ENCODE measurements around the gene BRSK2. TPM values are rescaled to one million over a fixed set of nuclear protein-coding genes. Genes with fewer than 3 reads are reported as not detected.

BRSK2 gene
- total RNA-seq, 4 donors from 2014 or later = 0.35 to 6.4 (median 0.40) TPM; not detected in 1

DNA sequence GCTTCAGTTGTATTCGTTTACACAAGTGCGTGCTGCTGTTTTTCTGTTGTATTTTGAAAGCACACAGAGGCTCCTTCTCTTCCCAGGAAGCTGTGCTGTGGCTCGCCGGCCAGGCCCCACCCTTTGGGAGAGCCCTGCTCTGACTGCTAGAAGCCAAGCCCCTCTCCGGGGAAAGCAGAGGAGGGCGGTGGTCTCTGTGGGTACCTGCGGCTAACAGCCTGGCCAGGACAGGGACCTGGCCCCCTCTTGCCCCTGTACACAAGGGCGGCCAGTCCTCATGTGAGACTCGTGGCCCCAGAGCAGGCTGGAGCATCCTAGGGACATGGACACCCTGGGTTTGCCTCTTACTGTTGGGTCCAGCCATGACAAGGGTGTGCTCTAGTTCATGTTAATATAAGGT lies 82.0 kb downstream of the BRSK2 start:
- Histone ChIP-seq H3K4me3 (no peak overlapping the region), H3K4me1 (no peaks in the 10 kb centered on the region), H3K27ac (no peak overlapping the region), H3K9me3 (no peaks in the 10 kb centered on the region), H3K36me3 (peaks cover 0 to 74% (median 0%) of the 10 kb centered on the region in 3 donors), H3K27me3 (no peaks in the 10 kb centered on the region)
- TF ChIP-seq CTCF (IDR thresholded peaks at IDR 0.05) (no peak), POLR2A (IDR thresholded peaks at IDR 0.05) (no peak)
- no peak for DNase-seq

DNA sequence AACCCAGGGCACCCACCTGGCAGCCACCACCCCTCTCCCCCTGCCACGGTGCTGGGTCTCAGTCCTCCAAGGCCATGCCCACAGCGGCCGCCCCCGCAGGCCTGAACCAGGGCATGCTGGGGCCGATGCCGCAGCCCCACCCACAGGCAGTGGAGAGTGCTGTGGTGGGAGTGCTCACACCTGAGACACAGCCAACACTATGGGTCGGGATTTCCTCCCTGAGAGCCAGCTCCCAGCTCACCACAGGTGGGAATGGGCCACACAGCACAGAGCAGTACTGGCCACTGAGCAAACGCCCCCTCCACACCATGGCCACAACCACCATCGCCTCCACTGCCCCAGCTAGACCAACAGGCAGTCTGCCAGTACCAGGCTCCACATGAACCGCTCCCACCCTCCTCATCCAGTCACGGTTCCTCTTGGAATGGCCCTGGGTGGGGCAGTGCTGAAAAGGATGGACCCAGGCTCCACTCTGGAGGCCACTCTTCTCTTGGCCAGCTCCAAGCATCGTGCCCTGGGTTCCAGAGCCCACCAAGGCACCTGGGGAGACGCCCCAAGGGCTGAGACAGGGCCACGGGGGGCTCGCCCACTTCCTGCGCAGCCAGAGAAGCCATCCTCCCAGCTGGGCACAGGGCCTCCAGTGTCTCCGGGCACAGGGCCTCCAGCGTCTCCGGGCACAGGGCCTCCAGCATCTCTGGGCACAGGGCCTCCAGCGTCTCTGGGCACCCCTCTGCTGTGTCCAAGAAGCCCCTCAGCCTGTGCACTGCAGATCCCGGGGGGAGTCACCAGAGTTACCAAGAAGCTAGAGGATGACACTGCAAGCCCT lies 82.7 kb downstream of the BRSK2 start:
- peak in 1 of 3 donors; percentile 41 for DNase-seq
- H3K27me3 ChIP-seq = no peaks in the 10 kb centered on the region
- H3K36me3 ChIP-seq = peaks cover 0 to 81% (median 0%) of the 10 kb centered on the region in 3 donors
- no peaks in the 10 kb centered on the region for H3K4me1 ChIP-seq
- no peaks in the 10 kb centered on the region for H3K9me3 ChIP-seq
- no peak overlapping the region for H3K27ac ChIP-seq
- no peak overlapping the region for H3K4me3 ChIP-seq
- TF ChIP-seq POLR2A (IDR thresholded peaks at IDR 0.05) (no peak), CTCF (IDR thresholded peaks at IDR 0.05) (no peak)

- TF ChIP-seq POLR2A (IDR thresholded peaks at IDR 0.05) = no peak
- no peak for TF ChIP-seq CTCF (IDR thresholded peaks at IDR 0.05)
- H3K27ac ChIP-seq = no peak overlapping the region
- DNase-seq = no peak
- H3K4me3 ChIP-seq = no peak overlapping the region
- no peaks in the 10 kb centered on the region for H3K9me3 ChIP-seq
- H3K36me3 ChIP-seq = peaks cover 0 to 86% (median 0%) of the 10 kb centered on the region in 3 donors
- no peaks in the 10 kb centered on the region for H3K4me1 ChIP-seq
- H3K27me3 ChIP-seq = no peaks in the 10 kb centered on the region
These were observed 83.4 kb downstream of the BRSK2 start for GRCh38 chr11:1473011-1473628.

- Histone ChIP-seq H3K9me3 (no peaks in the 10 kb centered on the region), H3K4me3 (no peak overlapping the region), H3K27me3 (no peaks in the 10 kb centered on the region), H3K27ac (no peak overlapping the region), H3K36me3 (peaks cover 0 to 85% (median 0%) of the 10 kb centered on the region in 3 donors), H3K4me1 (no peaks in the 10 kb centered on the region)
- no peak for TF ChIP-seq CTCF (IDR thresholded peaks at IDR 0.05)
- no peak for TF ChIP-seq POLR2A (IDR thresholded peaks at IDR 0.05)
- peak in 1 of 3 donors; percentile 34 for DNase-seq
These were observed 84.1 kb downstream of the BRSK2 start for GRCh38 chr11:1473786-1474185.

DNA sequence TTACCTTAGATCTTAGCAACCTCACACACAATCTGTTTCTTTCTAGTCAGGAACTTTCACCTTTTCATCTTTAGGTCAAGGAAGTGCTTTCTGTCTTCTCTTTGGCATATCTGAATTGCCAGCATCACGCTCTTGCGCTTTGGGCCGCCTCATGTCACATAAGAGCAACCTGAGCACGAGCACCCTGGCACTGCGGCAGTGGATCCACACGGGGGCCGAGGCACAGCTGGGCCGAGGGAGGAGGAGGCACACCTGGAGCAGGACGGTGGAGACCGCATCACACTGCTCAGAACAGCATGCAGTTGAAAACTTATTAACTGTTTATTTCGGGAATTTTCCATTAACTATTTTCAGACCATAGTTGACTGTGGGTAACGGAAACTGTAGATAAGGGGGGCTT lies 86.1 kb downstream of the BRSK2 start:
- DNase-seq = no peak
- TF ChIP-seq CTCF (IDR thresholded peaks at IDR 0.05) = no peak
- TF ChIP-seq POLR2A (IDR thresholded peaks at IDR 0.05) = no peak
- Histone ChIP-seq H3K27ac (no peak overlapping the region), H3K9me3 (no peaks in the 10 kb centered on the region), H3K4me1 (no peaks in the 10 kb centered on the region), H3K36me3 (peaks cover 0 to 85% (median 0%) of the 10 kb centered on the region in 3 donors), H3K4me3 (no peak overlapping the region), H3K27me3 (no peaks in the 10 kb centered on the region)

All from Peyer's patch (tissue), 4 donors.